NOMO-1 treated with DMSO at 0.1 percent for 48 hours (cell line): ENCODE data around the gene WNK2.

ENCODE experiments used
- DNase-seq: peaks from one replicate; lab custom pipeline; 2025; ENCODE audit not compliant: unreplicated experiment; lab: John Stamatoyannopoulos, UW

The WNK2 gene

DNA sequence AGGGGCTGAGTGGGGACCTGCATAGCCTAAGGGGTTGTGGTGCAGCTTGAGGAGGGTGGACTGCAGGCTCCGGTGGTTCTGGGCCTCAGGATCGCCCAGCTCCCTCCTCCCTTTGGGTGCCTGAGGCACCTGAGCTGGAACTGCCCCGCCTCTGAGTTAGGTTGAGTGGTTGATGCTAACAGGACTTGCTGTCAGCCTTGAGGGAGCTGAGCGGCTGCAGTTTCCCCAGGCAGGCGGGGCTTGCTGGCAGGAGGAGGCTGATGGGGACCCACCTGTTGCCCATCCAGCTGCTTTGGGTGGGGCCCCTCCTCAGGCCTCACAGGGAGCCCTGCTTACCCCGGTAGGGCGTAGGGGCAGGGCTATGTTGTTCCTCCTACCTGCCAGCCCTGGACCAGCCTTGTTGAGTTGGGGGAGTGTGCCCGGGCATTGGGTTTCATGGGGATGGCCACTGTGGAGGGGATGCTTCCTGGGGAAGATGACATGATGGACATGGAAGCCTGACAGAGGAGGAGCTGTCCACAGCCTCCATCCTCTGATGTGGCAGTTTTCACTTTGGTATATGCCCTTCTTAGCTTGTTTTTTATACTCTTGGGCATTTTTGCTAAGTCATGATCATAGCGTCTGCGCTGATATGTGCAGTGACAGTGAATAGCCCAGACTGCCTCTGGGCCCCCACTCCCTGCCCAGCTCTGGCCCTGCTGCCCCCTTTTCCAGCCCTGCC is 14.3 kb downstream of the WNK2 start:
- DNase-seq: no peak

DNA sequence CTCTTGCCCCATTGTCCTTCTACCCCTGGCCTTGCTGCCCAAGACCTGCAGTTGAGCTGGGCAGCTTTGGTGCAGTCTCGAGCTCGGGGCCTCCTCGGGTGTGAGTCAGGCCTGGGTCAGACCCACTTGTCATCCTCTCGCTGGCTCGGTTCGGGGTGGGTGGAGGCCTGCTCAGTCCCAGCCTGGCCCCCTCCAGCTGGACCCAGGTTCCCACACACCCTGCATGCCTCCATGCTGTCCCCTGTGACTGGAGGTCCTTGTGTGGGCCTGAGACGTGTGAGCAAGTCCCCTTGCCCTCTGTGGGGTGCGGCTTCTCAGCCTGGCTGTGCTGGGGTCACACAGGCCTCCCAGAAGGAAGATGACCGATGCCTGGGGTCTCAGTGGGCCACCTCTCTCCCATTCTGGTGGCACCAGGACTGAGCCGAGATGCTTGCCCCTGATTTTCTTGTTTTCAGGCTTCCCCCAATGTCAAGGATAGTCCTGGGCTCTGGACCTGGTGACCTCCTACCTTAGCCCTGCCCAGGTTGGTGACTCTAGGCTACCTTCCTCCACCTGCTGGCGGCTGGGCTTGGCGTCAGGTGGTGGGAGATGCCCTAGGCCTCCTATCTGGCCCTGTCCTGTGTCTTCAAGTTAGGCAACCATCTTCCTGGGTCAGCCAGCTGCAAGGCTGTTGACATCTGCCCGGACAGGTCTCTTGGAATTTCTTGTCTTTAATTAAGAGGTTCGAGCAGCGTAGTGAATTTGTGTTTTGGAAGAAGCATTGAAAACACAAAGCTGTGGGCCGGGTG is 15.1 kb downstream of the WNK2 start:
- no peak for DNase-seq

DNA sequence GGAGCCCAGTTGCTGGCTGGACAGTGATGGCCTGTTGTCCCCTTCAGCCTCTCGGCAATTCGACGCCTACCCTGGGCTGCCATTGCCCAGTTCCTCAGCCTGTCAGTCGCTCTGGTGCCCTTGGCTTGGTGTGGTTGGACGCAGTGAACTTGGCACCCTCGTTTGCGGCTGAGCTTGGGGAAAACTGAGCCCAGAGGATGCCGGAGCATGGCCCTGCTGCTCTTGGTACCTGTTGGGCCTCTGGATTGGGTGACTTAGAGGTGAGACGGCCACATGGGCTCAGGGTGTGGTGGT is 16.5 kb downstream of the WNK2 start:
- no peak for DNase-seq

DNA sequence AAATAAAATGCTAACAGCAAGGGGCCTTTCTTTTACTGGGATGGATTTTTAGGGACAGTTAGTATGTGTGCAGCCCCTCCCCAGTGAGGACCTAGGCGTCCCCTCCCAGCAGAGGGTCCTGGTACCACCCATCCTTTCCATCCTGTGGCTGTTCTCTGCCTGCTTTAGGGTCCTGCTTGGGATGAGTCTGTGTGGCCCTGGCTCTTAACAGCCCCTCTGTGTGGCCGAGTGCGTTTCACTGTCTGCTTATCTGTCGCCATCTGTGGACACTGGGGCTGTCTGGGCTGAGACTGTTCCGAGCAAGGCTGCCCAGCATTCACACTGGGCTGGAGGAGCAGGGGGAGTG is 17.0 kb downstream of the WNK2 start:
- DNase-seq: no peak

DNA sequence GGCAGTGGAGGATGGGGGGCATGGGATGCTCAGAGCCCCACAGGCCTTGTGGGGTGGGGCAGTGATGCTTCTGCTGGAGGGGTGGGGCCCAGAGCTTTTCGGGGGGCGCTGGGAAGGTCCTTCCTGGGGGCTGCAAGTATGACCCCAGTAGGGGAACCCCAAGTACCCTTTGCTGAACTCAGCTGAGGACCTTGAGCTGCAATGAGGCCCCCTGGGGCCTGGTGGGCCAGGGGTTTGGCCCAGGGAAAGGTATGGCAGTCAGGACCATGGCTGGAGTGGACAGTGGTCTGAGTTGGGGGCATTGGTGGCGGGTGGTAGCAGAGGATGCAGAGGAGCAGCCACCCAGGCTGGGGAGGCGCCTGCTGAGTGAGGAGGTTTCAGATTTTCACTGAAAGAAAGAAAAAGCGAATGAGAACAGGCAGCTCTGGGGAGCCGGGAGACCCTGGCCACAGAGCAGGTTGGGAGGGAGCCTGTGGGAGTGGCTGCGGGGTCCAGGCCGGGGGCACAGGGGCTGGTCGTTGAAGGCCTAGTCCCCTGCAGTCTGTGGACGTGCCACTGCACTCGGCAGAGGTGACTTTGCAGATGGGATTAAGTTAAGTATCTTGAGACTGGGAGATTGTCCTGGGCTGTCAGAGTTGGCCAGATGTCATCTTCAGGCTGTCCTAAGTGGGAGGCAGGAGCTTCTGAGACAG is 19.2 kb downstream of the WNK2 start:
- DNase-seq: no peak

DNA sequence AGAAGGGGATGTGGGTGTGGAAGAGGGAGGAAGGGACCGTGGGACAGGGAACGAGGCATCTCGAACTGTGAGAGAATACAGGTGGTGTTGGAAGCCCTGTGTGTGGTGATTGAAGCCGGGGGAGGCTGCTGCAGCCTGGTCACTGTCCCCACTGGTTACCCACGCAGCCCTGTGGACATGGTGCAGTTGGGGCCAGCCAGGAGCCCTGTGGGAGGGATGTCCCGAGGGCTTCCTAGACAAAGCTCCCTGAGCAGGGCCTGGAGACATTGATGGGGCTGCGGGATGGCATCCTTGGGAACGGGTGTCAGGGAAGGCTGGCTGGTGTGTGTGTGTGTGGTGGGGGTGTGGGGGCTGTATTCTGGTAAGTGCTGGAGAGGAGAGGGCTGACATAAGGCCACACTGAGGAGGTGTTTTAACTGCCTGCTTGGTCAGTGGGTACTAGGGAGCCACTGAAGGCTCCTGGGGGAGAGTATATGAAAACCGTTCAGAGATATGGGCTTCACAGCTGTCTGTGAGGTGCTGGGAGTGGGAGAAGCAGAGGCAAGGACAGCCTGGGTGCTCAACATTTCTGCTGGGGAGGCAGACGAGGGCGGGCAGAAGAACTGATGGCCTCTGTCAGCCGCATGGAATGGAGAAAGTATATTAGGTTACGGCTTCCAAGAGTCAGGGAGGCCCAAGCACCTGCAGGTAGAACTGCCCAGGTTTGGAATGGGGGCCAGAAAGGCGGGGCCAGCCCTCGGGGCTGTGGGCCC is 20.0 kb downstream of the WNK2 start:
- DNase-seq: no peak

DNA sequence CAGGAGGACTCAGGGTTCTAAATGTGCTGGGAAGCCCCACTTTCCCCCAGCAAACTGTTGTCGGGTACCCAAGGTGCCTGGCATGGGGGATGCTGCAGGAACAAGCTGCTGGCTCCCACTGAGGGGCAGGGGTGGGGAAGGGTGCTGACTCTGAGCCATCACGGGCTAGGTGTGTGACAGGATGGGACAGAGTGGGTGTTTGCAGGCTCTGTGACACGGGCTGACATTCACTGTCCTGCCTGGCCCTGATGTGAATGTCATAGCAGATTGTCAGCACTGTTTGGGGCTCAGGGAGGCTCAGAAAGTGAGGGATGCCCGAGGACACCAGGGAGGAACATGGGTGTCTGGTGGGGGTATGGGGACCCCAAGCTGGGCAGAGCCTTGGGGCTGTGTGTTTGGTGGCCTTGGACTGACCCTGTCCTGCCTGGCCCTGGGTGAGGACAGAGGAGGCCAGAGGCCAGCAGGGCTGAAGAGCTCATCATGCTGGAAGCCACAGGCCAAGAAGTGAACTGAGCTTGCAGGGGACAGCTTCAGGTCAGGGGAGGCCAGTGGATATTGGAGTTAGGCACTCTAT is 20.6 kb downstream of the WNK2 start:
- no peak for DNase-seq

DNA sequence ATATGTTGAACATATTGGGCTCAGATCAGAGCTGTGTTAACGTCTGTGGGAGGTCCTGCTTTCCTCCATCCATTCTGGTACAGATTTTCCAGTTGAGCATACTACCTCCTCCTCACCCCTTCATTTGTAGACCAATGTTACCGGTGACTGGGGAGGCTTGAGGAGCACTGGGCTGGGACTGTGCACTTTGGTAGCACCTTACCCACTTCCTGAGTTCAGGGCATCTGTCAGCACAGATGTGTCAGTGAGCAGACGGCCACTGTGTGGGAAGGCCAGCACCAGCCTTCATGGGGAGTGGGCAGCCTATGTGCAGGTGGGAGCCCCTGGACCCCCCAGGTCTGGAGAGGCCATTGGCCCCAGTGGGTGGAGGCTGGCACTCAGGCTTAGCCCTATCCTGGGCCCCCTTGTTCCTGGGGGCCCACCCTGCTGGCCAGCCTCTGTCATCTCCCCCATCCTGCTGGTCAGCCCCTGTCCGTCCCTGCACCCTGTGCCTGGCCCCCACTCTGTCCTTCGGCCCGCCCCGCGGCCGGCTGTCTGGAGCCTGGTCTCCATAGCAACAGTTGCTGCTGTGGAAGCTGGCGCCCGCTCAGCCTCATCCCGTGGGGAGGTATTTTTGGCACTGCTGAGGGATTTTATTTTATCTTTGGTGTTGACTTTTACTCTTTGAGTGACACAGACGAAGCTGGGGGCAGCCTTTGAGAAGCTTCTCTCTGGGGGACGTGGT is 21.3 kb downstream of the WNK2 start:
- DNase-seq: no peak

DNA sequence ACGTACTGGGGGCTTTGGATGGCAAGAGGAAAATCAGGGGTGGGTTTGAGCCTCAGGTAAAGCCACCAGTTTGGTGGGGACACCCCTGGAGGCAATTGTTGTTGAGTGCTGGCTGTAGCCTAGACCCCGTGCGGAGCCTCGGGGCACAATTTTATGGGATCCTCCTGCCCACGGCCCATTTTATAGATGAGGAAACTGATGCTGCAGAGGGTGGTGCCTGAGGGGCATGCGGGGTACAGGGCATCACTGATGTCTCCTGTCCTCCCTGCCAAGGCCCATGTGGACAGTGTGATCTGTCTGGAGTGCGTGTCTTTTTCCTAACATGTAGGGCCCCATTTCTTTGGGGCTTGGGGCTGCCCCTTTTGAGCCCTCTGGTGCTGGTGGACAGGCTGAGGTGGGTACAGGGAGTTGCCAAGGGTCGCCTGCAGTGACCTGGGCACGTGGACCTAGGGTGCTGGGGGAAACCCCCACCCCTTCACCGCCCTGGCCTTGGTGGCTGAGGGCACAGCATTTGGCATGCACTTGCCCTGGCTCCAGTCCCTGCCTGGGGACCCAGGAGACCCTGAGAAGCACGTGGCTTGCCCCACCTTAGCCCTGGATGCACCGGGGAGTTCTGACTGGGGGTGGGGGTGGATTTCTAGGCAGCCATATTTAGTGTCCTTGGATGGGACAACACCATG is 22.1 kb downstream of the WNK2 start:
- no peak for DNase-seq

DNA sequence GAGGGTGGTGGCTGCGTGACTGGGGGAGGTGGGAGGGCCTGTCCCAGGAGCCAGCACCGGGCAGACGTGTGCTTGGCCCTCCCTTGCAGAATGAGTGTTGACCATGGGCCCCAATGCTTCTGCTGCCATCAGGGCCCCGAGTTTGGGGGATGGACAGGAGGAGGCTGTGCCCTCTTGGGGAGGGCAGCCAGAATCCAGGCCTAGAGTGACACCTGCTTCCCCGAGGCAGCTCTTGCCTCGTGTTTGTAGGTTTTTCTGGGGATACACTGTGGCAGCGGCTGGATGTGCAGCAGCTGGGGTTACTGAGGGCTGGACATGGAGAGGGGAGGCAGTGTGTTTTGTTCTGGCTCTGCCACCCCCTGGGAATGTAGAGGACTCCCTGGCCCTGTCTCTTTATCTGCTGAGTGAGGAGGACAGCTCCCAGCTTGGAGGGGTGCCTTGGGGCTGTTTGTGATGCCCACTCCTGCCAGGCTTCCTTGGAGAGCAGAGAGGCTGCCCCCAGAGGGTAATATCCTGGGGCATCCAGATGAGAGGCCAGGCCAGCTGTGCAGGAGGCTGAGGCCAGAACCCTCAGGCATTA is 22.7 kb downstream of the WNK2 start:
- DNase-seq: no peak

DNA sequence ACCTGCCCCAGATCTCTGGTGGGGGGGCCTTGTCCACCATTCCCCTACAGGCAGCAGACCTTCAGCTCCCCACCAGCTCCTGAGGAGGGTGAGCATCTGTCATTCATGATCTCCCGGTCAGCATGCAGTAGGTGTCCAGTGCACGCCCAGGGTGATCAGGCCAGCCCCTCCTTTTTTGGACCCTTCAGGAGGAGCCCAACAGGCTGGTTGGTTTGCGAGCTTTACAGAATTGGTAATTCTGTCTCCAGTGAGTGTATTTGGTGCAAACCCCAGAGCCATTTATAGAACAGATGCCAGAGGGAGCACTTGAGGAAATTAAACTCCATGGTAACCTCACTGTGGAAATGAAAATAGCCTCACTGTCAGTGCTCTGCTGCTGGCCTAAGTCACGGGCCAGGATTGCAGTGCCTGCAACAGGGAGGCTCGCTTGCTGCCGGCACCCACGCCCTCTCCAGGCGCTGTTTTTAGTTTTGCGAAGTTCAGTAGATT is 23.4 kb downstream of the WNK2 start:
- DNase-seq: no peak

DNA sequence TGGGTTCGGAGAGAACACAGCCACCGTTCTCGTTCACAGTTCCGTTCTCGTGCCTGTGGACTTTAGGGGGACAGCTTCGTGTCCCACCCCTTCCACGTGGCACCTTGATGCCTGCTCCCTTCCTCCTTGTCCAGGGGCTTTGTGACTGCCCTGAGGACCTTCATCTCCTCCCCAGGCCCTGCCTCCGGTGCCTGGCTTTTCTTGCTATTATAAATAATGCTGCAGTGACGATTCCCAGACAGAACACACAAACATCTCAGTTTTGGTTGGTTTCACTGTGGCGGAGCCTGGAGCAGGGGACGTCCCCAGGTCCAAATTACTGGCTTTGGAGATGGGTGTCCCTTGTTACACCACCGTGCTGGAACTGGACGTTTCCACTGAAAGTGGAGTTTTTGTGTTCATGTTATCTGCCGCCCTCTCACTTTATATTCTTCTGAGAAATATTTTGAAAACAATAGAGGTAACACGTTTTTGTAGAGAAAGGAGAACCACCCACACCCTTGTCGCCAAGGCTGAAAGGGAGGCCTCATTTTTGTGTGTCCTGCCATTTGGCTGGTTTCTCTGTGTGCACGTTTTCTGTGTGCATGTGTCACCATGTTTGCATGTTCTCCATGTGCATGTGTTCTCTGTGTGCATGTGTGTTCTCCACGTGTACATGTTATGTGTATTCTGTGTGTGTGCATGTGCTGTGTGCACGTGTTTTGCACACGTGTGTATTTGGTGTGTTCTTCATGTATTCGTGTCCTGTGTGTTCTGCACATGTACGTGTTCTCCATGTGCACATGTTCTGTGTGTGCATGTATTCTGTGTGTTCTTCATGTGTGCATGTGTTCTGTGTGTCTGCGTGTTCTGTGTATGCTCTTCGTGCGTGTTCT is 24.2 kb downstream of the WNK2 start:
- DNase-seq: no peak

DNA sequence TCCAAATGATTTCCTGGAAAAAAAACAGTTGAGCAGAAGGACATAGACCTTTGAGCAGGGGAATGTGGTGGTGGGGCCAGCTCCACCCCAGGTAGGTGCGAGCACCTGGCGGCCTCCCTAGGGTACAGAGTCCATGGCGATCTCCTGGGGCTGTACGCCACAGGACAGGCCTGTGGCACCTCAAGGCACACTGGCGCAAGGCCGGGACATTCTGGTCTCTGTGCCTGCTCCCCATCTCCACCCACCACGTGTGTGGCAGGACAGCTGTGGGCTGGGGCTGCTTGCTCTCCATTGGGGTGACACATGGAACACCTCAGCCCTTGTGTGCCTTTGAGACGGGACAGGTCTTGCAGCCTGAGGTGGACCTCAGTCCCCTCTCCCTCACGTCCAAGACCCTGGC is 25.2 kb downstream of the WNK2 start:
- DNase-seq: no peak

DNA sequence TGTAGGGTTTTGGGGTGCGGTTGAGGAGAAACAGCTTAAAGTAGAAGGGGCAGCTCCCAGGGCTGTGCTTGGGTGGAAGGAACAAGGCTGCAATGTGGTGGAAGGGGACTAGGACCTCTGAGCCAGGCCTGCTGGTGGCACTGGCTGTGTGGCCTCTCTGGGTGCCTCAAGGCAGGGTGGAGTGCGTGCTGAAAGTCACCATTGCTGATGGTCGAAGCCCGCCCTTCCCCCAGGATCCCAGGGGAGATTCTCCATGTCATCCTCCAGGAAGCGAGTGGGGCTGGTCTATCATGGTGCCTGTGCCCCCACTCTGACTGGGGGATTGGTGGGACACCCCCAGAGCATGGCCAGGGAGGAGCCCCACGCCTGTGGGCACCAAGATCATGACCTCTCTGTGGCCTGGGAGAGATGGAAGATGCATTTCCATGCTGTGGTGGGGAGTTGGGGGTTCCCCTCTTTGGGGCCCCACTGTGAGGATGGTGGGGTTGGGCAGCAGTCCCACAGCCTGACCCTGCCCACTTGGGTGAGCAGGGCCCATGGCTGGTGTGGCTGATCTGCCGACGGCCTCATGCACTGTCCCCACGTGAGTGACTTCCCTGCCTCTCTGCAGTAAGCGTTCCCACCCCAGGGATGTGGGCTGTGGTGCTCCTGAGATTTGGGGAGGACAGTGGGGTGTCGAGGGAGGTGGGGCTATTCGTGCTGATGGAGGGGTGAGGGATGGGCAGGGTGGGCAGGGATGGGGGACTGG is 25.8 kb downstream of the WNK2 start:
- DNase-seq: no peak

DNA sequence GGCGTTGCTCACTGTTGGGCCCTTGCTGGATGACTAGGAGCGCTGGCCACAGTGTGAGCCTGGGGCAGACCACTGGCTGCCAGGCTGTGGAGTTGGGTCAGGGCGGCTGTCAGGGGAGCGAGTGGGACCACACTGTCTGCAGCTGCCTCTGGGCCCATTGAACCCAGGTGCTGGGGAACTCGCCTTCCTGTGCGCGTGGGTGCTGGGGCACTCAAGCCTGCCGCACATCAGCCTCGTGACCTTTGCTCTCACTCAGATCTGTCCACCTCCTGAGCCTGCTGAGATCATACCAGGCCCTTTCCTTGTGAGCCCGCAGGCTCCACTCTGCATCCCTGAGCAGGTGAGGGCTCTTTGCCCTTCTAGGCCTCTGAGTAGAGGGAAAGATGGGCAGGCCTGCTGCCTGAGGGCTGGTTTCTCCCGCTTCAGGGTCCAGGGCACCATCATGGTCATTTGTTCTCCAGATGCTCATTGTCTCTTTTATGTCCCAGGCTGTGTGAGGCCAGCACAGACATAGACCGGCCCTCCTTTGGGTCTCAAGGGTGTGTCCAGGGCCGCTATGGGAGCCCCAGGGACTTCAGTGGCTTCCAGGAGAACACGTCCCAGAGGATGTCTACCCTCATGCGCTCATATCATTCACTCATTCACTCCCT is 26.5 kb downstream of the WNK2 start:
- no peak for DNase-seq

DNA sequence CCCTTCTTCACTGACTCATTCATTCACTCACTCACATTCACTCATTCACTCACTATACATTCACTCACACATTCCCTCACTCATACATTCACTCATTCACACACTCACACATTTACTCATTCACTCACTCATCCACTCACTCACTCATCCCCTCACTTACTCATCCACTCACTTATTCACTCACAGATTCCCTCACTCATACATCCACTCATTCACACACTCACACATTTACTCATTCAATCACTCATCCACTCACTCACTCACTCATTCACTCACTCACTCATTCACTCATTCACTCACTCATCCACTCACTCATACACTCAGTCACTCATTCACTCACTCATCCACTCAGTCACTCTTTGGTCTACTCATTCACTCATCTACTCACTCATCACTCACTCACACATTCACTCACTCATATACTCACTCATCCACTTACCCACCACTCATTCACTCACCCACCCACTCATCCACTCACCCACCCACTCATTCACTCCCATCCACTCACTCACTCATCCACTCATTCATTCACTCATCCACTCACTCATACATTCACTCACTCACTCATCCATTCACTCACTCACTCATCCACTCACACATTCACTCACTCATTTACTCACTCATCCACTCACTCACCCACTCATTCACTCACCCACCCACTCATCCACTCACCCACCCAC is 27.2 kb downstream of the WNK2 start:
- DNase-seq: no peak

DNA sequence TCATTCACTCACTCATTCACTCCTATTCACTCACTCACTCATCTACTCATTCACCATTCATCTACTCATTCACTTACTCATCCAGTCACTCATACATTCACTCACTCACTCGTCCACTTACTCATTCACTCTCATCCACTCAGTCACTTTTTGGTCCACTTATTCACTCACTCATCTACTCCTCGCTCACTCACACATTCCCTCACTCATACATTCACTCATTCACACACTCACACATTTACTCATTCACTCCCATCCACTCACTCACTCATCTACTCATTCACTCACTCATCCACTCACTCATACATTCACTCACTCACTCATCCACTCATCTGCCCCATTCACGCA is 27.7 kb downstream of the WNK2 start:
- DNase-seq: no peak
